Mesendoderm (in vitro differentiated cells): Measurements from ENCODE around the gene FAM50A.

Experiments used
- DNase-seq: peaks from one replicate; pipeline ENCODE4 v3.0.0; 2013
- H2AK5ac ChIP-seq: 2 replicates; pipeline ENCODE4 v1.6.1; 2013; ENCODE audit warnings: low read length, inconsistent platforms
- H2BK120ac ChIP-seq: 2 replicates; pipeline ENCODE4 v1.6.1; 2013; ENCODE audit warnings: low read depth, mild to moderate bottlenecking, low read length, moderate library complexity, mixed read lengths
- H2BK15ac ChIP-seq: replicated peaks from 2 replicates; pipeline ENCODE4 v1.6.1; 2013; ENCODE audit warnings: low read depth, mild to moderate bottlenecking, moderate library complexity
- H2BK5ac ChIP-seq: 2 replicates; pipeline ENCODE4 v1.6.1; 2013; ENCODE audit warnings: low read length, inconsistent platforms
- H3K18ac ChIP-seq: 2 replicates; pipeline ENCODE4 v1.6.1; 2013; ENCODE audit warnings: mild to moderate bottlenecking, low read length, mixed read lengths
- H3K23ac ChIP-seq: one replicate; pipeline ENCODE4 v1.6.1; 2013; ENCODE audit warnings: low read length
- H3K27ac ChIP-seq: 2 replicates; pipeline ENCODE4 v1.5.1; 2013; ENCODE audit warnings: low read depth, mild to moderate bottlenecking, inconsistent platforms, low read length, moderate library complexity
- H3K27me3 ChIP-seq: 2 replicates; pipeline ENCODE4 v1.6.1; 2013; ENCODE audit warnings: low read length, control low read depth, mild to moderate bottlenecking, inconsistent platforms; ENCODE audit not compliant: insufficient read depth, poor library complexity
- H3K36me3 ChIP-seq: 2 replicates; pipeline ENCODE4 v1.6.1; 2013; ENCODE audit warnings: low read length, inconsistent platforms; ENCODE audit not compliant: control insufficient read depth, insufficient read depth
- H3K4ac ChIP-seq: one replicate; pipeline ENCODE4 v1.6.1; 2013; ENCODE audit warnings: low read depth, mild to moderate bottlenecking, low read length, moderate library complexity
- H3K4me1 ChIP-seq: 2 replicates; pipeline ENCODE4 v1.6.1; 2013; ENCODE audit warnings: low read depth, low read length, inconsistent platforms; ENCODE audit not compliant: control insufficient read depth
- H3K4me2 ChIP-seq: 2 replicates; pipeline ENCODE4 v1.6.1; 2013; ENCODE audit warnings: low read length
- H3K4me3 ChIP-seq: 2 replicates; pipeline ENCODE4 v1.5.1; 2013; ENCODE audit warnings: mild to moderate bottlenecking, low read length
- H3K56ac ChIP-seq: one replicate; pipeline ENCODE4 v1.6.1; 2013; ENCODE audit warnings: low read length
- H3K79me1 ChIP-seq: 2 replicates; pipeline ENCODE4 v1.6.1; 2013; ENCODE audit warnings: low read length, inconsistent platforms
- H3K79me2 ChIP-seq: 2 replicates; pipeline ENCODE4 v1.6.1; 2013; ENCODE audit warnings: mild to moderate bottlenecking, low read length; ENCODE audit not compliant: control insufficient read depth, insufficient read depth
- H3K9ac ChIP-seq: 2 replicates; pipeline ENCODE4 v1.6.1; 2013; ENCODE audit warnings: low read length, inconsistent platforms
- H4K5ac ChIP-seq: one replicate; pipeline ENCODE4 v1.6.1; 2013; ENCODE audit warnings: low read length
- H4K8ac ChIP-seq: one replicate; pipeline ENCODE4 v1.6.1; 2013; ENCODE audit warnings: low read depth, mild to moderate bottlenecking, control low read depth, low read length, moderate library complexity
- WGBS: extraction: QIAGEN DNeasy Blood & Tissue Kit; methylation state at CpG from one replicate; pipeline ENCODE4 v1.1.7; 2013; ENCODE audit warnings: low lambda C conversion rate, missing lambda C conversion rate; ENCODE audit not compliant: insufficient coverage; ENCODE audit errors: extremely low coverage; 5-methylcytosine and 5-hydroxymethylcytosine counted together

The FAM50A gene

DNA sequence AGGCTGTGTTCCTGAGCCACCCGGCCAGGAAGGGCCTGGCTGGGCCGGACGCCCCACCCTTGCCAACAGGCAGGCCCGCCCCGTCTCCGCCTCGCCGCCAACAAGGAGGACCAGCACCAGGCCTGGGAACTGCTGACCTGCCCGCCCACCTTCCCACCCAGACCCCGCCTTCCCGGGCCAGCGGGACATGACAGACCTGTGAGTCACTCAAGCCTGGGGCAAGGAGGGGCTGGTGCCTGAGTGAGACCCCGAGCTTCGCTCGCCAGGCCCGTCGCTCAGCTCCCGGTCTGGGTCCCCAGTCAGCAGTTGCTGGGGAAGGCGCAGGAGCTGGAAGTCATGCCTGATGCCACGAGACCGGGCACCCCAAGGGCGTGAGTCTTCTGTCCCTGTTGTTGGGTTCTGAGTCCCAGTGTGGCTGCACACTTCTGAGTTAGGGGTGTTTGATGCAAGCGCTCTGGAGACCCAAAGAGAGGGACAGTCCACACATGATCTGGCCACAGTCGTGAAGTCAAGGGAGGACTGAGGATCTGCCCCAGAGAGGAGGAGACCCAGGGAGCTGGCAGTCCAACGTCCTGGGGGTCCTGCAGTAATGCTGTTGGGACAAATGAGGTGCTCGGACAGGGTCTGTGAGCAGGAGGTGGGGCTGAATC is 34.6 kb upstream of the FAM50A start, which contains the start of gene DNASE1L1:
Gene DNASE1L1 (minus strand): TSS at position 33 of the 650 bp plus-strand sequence. CDS start 3,686 bp downstream, outside the sequence.
- Histone ChIP-seq H3K27ac (peak within 1 kb of the TSS; percentile 78), H4K8ac (no peak within 1 kb of the TSS), H2BK5ac (no peak within 1 kb of the TSS), H3K23ac (no peak within 1 kb of the TSS), H3K79me1 (no peaks in the 10 kb centered on the region), H2BK120ac (no peak within 1 kb of the TSS), H3K36me3 (no peaks in the 10 kb centered on the region), H3K18ac (no peak within 1 kb of the TSS), H2BK15ac (no peak within 1 kb of the TSS), H2AK5ac (no peak within 1 kb of the TSS), H3K27me3 (no peaks in the 10 kb centered on the region), H3K4me3 (no peak within 1 kb of the TSS), H3K79me2 (no peaks in the 10 kb centered on the region), H3K9ac (peak within 1 kb of the TSS; percentile 78), H3K4me2 (peak within 1 kb of the TSS; percentile 44), H3K56ac (peak within 1 kb of the TSS; percentile 83), H3K4me1 (no peaks in the 10 kb centered on the region), H4K5ac (no peak within 1 kb of the TSS), H3K4ac (no peak within 1 kb of the TSS)
- WGBS: no CpG with 5 or more reads among the region's 26 CpGs
- peak; percentile 96 for DNase-seq

DNA sequence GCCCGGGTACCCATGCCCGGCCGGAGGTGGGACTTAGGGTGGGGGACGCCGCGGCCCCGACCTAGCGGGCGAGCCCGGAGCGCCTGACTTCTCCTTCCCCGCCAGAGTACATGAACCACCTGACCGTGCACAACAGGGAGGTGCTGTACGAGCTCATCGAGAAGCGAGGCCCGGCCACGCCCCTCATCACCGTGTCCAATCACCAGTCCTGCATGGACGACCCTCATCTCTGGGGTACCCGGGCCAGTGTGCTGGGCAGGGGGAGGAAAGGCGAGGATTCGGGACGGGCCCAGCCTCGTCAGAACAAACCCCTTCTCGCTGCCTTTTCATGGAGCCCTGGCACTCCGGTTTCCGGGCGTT is 32.0 kb upstream of the FAM50A start:
- H3K18ac ChIP-seq: no peak overlapping the region
- H3K36me3 ChIP-seq: no peaks in the 10 kb centered on the region
- no peaks in the 10 kb centered on the region for H3K4me1 ChIP-seq
- H3K79me1 ChIP-seq: no peaks in the 10 kb centered on the region
- no peak overlapping the region for H2BK5ac ChIP-seq
- no peak overlapping the region for H4K5ac ChIP-seq
- no peak overlapping the region for H3K23ac ChIP-seq
- H3K79me2 ChIP-seq: no peaks in the 10 kb centered on the region
- peak overlapping the region; percentile 75 for H3K4ac ChIP-seq
- peak overlapping the region; percentile 82 for H3K9ac ChIP-seq
- peak; percentile 67 for DNase-seq
- peak overlapping the region; percentile 68 for H3K27ac ChIP-seq
- no peak overlapping the region for H2BK15ac ChIP-seq
- no peak overlapping the region for H4K8ac ChIP-seq
- peak overlapping the region; percentile 20 for H3K4me2 ChIP-seq
- H3K27me3 ChIP-seq: no peaks in the 10 kb centered on the region
- no peak overlapping the region for H2AK5ac ChIP-seq
- H2BK120ac ChIP-seq: no peak overlapping the region
- H3K4me3 ChIP-seq: peak overlapping the region; percentile 65
- H3K56ac ChIP-seq: peak overlapping the region; percentile 93
- WGBS: no CpG with 5 or more reads among the region's 29 CpGs

DNA sequence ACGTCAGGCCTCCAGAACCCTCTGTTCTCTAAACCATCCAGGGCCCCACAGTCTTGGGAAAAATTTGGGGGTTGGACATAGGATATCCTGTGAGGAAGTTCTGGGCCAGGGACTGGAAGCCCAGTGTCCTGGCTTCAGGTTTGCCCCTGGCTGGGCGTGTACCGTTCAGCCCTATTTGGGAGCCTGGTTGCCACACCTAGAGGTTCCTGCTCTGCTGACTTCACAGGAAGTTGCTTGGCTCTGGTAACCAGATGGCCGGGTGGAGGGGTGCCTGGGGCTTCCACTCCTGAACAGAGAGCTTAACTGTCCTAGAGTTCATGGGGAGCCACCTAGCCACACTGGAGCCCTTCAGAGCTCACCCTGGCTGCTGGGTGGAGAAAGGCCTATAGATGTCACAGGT is 31.5 kb upstream of the FAM50A start:
- Histone ChIP-seq H2AK5ac (no peak overlapping the region), H3K27ac (no peak overlapping the region), H3K4me1 (no peaks in the 10 kb centered on the region), H3K36me3 (no peaks in the 10 kb centered on the region), H4K5ac (no peak overlapping the region), H3K79me2 (no peaks in the 10 kb centered on the region), H3K23ac (no peak overlapping the region), H3K4me3 (no peak overlapping the region), H2BK15ac (no peak overlapping the region), H3K4me2 (no peak overlapping the region), H3K56ac (no peak overlapping the region), H4K8ac (no peak overlapping the region), H3K18ac (no peak overlapping the region), H3K9ac (peak overlapping the region; percentile 82), H3K27me3 (no peaks in the 10 kb centered on the region), H2BK5ac (no peak overlapping the region), H3K4ac (no peak overlapping the region), H3K79me1 (no peaks in the 10 kb centered on the region), H2BK120ac (no peak overlapping the region)
- no peak for DNase-seq
- no CpG with 5 or more reads among the region's 4 CpGs for WGBS

GRCh38 chrX:154413142-154413541 is 30.8 kb upstream of the FAM50A start:
- no peaks in the 10 kb centered on the region for H3K79me1 ChIP-seq
- H4K8ac ChIP-seq: no peak overlapping the region
- no peak for DNase-seq
- H3K23ac ChIP-seq: no peak overlapping the region
- H3K18ac ChIP-seq: no peak overlapping the region
- no peak overlapping the region for H3K4me2 ChIP-seq
- H3K79me2 ChIP-seq: no peaks in the 10 kb centered on the region
- H3K56ac ChIP-seq: no peak overlapping the region
- WGBS: no CpG with 5 or more reads among the region's 8 CpGs
- no peak overlapping the region for H3K4ac ChIP-seq
- H3K4me1 ChIP-seq: no peaks in the 10 kb centered on the region
- H2BK120ac ChIP-seq: no peak overlapping the region
- H4K5ac ChIP-seq: no peak overlapping the region
- H3K27me3 ChIP-seq: no peaks in the 10 kb centered on the region
- no peak overlapping the region for H3K27ac ChIP-seq
- no peak overlapping the region for H3K9ac ChIP-seq
- H3K36me3 ChIP-seq: no peaks in the 10 kb centered on the region
- H3K4me3 ChIP-seq: no peak overlapping the region
- H2BK15ac ChIP-seq: no peak overlapping the region
- no peak overlapping the region for H2AK5ac ChIP-seq
- no peak overlapping the region for H2BK5ac ChIP-seq

DNA sequence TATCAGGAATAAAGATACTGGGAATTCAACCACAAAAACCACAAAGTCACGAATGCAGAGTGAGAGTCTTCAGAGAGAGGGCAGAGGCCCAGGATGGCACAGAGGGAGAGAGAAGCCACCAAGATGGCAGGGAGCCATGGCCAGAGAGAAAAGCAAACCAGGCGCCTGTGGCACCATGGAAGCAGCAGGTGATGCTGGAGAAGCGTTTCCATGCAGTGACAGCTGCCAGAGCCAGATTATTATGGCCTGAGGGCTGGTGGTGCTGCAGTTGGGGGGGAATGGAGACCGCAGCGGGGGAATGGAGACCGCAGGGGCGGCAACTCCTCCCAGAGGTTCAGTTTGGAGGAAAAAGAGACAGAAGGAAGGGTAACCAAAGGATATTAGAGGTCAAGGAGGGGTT is 26.8 kb upstream of the FAM50A start:
- no peaks in the 10 kb centered on the region for H3K36me3 ChIP-seq
- no peak overlapping the region for H3K27ac ChIP-seq
- no peak overlapping the region for H3K9ac ChIP-seq
- H3K56ac ChIP-seq: no peak overlapping the region
- H2BK15ac ChIP-seq: no peak overlapping the region
- no peak for DNase-seq
- no peak overlapping the region for H3K23ac ChIP-seq
- no CpG with 5 or more reads among the region's 7 CpGs for WGBS
- H2BK5ac ChIP-seq: no peak overlapping the region
- no peak overlapping the region for H3K4me3 ChIP-seq
- no peak overlapping the region for H4K5ac ChIP-seq
- H2BK120ac ChIP-seq: no peak overlapping the region
- no peak overlapping the region for H2AK5ac ChIP-seq
- no peaks in the 10 kb centered on the region for H3K27me3 ChIP-seq
- no peak overlapping the region for H3K4ac ChIP-seq
- no peak overlapping the region for H4K8ac ChIP-seq
- no peaks in the 10 kb centered on the region for H3K79me1 ChIP-seq
- H3K4me2 ChIP-seq: no peak overlapping the region
- H3K18ac ChIP-seq: no peak overlapping the region
- H3K79me2 ChIP-seq: no peaks in the 10 kb centered on the region
- no peaks in the 10 kb centered on the region for H3K4me1 ChIP-seq

- DNase-seq: no peak
- no peak overlapping the region for H2BK120ac ChIP-seq
- no CpG with 5 or more reads among the region's 8 CpGs for WGBS
These were observed 24.8 kb upstream of the FAM50A start for GRCh38 chrX:154419189-154419588.

More at GRCh38 chrX:154419189-154419588, 24.8 kb upstream of the FAM50A start:
- Histone ChIP-seq H3K79me2 (no peaks in the 10 kb centered on the region), H3K4ac (no peak overlapping the region), H3K56ac (no peak overlapping the region), H3K4me1 (no peaks in the 10 kb centered on the region), H2BK15ac (no peak overlapping the region), H3K18ac (no peak overlapping the region), H3K79me1 (no peaks in the 10 kb centered on the region), H3K36me3 (no peaks in the 10 kb centered on the region), H3K4me3 (no peak overlapping the region), H3K4me2 (no peak overlapping the region), H3K27me3 (no peaks in the 10 kb centered on the region), H3K9ac (no peak overlapping the region), H2BK5ac (no peak overlapping the region), H2AK5ac (no peak overlapping the region), H3K27ac (no peak overlapping the region), H4K8ac (no peak overlapping the region), H3K23ac (no peak overlapping the region), H4K5ac (no peak overlapping the region)
